HG02759 (cell line): ENCODE measurements around the gene ZMYND8.
"Not testable (repeated sequence)": the region's sequence is repeated elsewhere in the genome, so short reads cannot be mapped to it uniquely, and the experiment has no call there.

Experiments
- ATAC-seq: cut with Tn5 transposase; IDR thresholded peaks from one replicate; pipeline ENCODE4 v1.9.1; 2021; ENCODE audit warnings: mild to moderate bottlenecking, moderate library complexity; ENCODE audit not compliant: unreplicated experiment

ZMYND8 gene

GRCh38 chr20:47356526-47357295, at the start of gene ZMYND8:
Gene ZMYND8 (minus strand): TSS chr20:47356699. CDS start chr20:47356670, 29 bp downstream.
- ATAC-seq: peak; percentile 52

- no peak for ATAC-seq
Measured at GRCh38 chr20:47405775-47406325, 49.4 kb upstream of the ZMYND8 start.

- ATAC-seq: no peak
Measured at GRCh38 chr20:47400685-47401084, 44.2 kb upstream of the ZMYND8 start.

GRCh38 chr20:47397652-47398301, 41.3 kb upstream of the ZMYND8 start:
- ATAC-seq: no peak

GRCh38 chr20:47396762-47397476, 40.4 kb upstream of the ZMYND8 start:
- ATAC-seq: no peak

GRCh38 chr20:47393796-47394514, 37.5 kb upstream of the ZMYND8 start:
- ATAC-seq: not testable (repeated sequence)

- no peak for ATAC-seq
Measured at GRCh38 chr20:47392721-47393073, 36.2 kb upstream of the ZMYND8 start.

- no peak for ATAC-seq
Measured at GRCh38 chr20:47392015-47392720, 35.7 kb upstream of the ZMYND8 start.

GRCh38 chr20:47391276-47392010, 34.9 kb upstream of the ZMYND8 start:
- no peak for ATAC-seq

GRCh38 chr20:47389867-47390347, 33.4 kb upstream of the ZMYND8 start:
- no peak for ATAC-seq

- ATAC-seq: not testable (repeated sequence)
Measured at GRCh38 chr20:47385968-47386367, 29.5 kb upstream of the ZMYND8 start.

- ATAC-seq: no peak
Measured at GRCh38 chr20:47382746-47383415, 26.4 kb upstream of the ZMYND8 start.

- no peak for ATAC-seq
Measured at GRCh38 chr20:47380481-47380880, 24.0 kb upstream of the ZMYND8 start.

- ATAC-seq: no peak
Measured at GRCh38 chr20:47379433-47380150, 23.1 kb upstream of the ZMYND8 start.

- ATAC-seq: no peak
Measured at GRCh38 chr20:47377122-47377722, 20.7 kb upstream of the ZMYND8 start.

- ATAC-seq: not testable (repeated sequence)
Measured at GRCh38 chr20:47376096-47376643, 19.7 kb upstream of the ZMYND8 start.

GRCh38 chr20:47374121-47374520, 17.6 kb upstream of the ZMYND8 start:
- not testable (repeated sequence) for ATAC-seq
